Mucosa of stomach (tissue), 1 donor: Measurements from ENCODE around the gene PAPOLG.
"Not testable (repeated sequence)": the region's sequence is repeated elsewhere in the genome, so short reads cannot be mapped to it uniquely, and the experiment has no call there.

ENCODE experiments used
- H3K27me3 ChIP-seq: one replicate; pipeline ENCODE4 v1.7.0; 2013; ENCODE audit warnings: mild to moderate bottlenecking, low read length; ENCODE audit not compliant: control insufficient read depth, insufficient read depth
- H3K36me3 ChIP-seq: one replicate; pipeline ENCODE4 v1.7.0; 2013; ENCODE audit warnings: low read length; ENCODE audit not compliant: control insufficient read depth, insufficient read depth
- H3K4me1 ChIP-seq: one replicate; pipeline ENCODE4 v1.7.0; 2013; ENCODE audit warnings: mild to moderate bottlenecking, low read length; ENCODE audit not compliant: control insufficient read depth, insufficient read depth
- H3K4me3 ChIP-seq: one replicate; pipeline ENCODE4 v1.7.0; 2013; ENCODE audit warnings: low read length
- H3K9ac ChIP-seq: one replicate; pipeline ENCODE4 v1.7.0; 2013; ENCODE audit warnings: mild to moderate bottlenecking, low read length, moderate library complexity
- H3K9me3 ChIP-seq: one replicate; pipeline ENCODE4 v1.7.0; 2013; ENCODE audit warnings: mild to moderate bottlenecking, low read length, moderate library complexity; ENCODE audit not compliant: control insufficient read depth
- donor health status: Pancreatic carcinoma.

Gene PAPOLG

GRCh38 chr2:60779426-60779825, 23.4 kb downstream of the PAPOLG start:
- H3K4me1 ChIP-seq: no peaks in the 10 kb centered on the region
- H3K9ac ChIP-seq: no peak overlapping the region
- no peak overlapping the region for H3K4me3 ChIP-seq
- H3K36me3 ChIP-seq: no peaks in the 10 kb centered on the region
- H3K27me3 ChIP-seq: no peaks in the 10 kb centered on the region
- no peaks in the 10 kb centered on the region for H3K9me3 ChIP-seq

DNA sequence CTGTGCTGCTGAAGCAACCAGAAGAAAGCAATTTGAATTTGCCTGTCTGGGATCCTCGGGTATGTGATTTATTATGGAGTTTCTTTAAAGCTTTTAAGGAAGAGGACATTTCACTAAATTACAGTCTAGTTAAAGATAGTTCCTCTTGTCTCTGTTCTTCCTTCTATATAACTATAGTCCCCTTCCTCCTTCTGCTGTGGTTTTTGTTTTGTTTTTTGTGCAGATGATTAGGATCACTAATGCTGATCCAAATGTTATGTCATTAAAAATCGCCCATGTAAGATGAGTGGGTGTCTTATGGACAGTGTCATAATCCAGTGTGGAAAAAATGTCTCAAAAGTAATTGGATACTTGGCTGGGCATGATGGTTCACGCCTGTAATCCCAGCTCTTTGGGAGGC, 24.7 kb downstream of the PAPOLG start:
- Histone ChIP-seq H3K4me1 (no peaks in the 10 kb centered on the region), H3K36me3 (no peaks in the 10 kb centered on the region), H3K27me3 (no peaks in the 10 kb centered on the region), H3K4me3 (no peak overlapping the region), H3K9me3 (no peaks in the 10 kb centered on the region), H3K9ac (no peak overlapping the region)

DNA sequence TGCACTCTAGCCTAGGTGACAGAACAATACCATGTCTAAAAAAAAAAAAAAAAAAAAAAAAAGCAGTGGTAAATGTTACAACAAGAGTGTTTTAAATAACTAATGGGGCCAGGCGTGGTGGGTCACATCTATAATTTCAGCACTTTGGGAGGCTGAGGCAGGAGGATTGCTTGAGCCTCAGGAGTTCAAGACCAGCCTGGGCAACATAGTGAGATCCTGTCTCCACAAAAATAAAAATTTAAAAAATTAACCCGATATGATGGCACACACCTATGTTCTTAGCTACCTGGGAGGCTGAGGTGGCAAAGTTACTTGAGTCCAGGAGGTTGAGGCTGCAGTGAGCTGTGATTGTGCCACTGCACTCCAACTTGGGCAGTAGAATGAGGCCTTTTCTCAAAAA, 37.1 kb downstream of the PAPOLG start:
- no peaks in the 10 kb centered on the region for H3K27me3 ChIP-seq
- no peaks in the 10 kb centered on the region for H3K4me1 ChIP-seq
- H3K9ac ChIP-seq: no peak overlapping the region
- no peak overlapping the region for H3K4me3 ChIP-seq
- peaks cover 9% of the 10 kb centered on the region for H3K36me3 ChIP-seq
- H3K9me3 ChIP-seq: no peaks in the 10 kb centered on the region

- no peaks in the 10 kb centered on the region for H3K9me3 ChIP-seq
- H3K4me3 ChIP-seq: no peak overlapping the region
- H3K27me3 ChIP-seq: no peaks in the 10 kb centered on the region
- H3K9ac ChIP-seq: no peak overlapping the region
- H3K36me3 ChIP-seq: peaks cover 9% of the 10 kb centered on the region
- H3K4me1 ChIP-seq: no peaks in the 10 kb centered on the region
These were observed 38.3 kb downstream of the PAPOLG start for GRCh38 chr2:60794271-60794863.

- no peak overlapping the region for H3K4me3 ChIP-seq
- no peaks in the 10 kb centered on the region for H3K9me3 ChIP-seq
- H3K27me3 ChIP-seq: no peaks in the 10 kb centered on the region
- peaks cover 9% of the 10 kb centered on the region for H3K36me3 ChIP-seq
- no peaks in the 10 kb centered on the region for H3K4me1 ChIP-seq
- no peak overlapping the region for H3K9ac ChIP-seq
These were observed 40.8 kb downstream of the PAPOLG start for GRCh38 chr2:60796573-60797509.

GRCh38 chr2:60804473-60804872, 48.4 kb downstream of the PAPOLG start:
- H3K27me3 ChIP-seq: no peaks in the 10 kb centered on the region
- H3K9me3 ChIP-seq: no peaks in the 10 kb centered on the region
- no peaks in the 10 kb centered on the region for H3K36me3 ChIP-seq
- H3K9ac ChIP-seq: no peak overlapping the region
- H3K4me1 ChIP-seq: peaks cover 9% of the 10 kb centered on the region
- H3K4me3 ChIP-seq: no peak overlapping the region

- no peaks in the 10 kb centered on the region for H3K36me3 ChIP-seq
- H3K4me3 ChIP-seq: no peak overlapping the region
- H3K9ac ChIP-seq: no peak overlapping the region
- no peaks in the 10 kb centered on the region for H3K9me3 ChIP-seq
- H3K4me1 ChIP-seq: peaks cover 9% of the 10 kb centered on the region
- H3K27me3 ChIP-seq: no peaks in the 10 kb centered on the region
These were observed 50.5 kb downstream of the PAPOLG start for GRCh38 chr2:60806595-60806987.

DNA sequence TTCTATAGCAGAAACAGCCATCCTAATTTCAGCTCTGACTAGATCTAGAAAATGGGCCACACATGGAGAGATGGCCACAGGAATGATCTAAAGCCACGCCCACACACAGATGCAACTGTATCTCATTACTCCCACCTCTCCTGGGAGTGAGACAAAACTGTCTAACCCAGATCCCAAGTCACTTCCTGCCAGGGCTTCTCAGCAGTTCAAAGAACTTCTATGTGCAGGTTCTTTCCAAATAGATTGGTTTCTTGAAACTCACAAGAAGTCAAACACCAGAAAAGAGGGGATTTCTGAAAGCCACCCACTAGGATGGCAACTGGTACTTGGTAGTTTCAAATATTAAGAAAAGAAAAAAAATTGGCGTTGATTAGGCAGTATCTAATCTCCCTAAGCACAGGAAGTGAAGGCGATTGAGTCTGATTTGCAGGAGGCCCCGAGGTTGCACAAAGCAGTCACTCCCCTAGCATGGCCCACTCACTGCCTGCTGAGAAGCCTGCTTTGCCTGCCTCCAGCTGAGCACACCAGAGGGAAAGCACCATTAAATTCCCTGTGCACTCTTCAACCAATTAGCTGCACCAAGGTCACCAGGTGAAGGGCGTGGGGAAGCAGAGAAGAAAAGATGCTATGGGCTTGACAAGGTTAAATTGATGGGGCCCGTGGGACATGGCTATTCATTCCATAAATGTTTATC, 51.1 kb downstream of the PAPOLG start:
- H3K36me3 ChIP-seq: no peaks in the 10 kb centered on the region
- no peaks in the 10 kb centered on the region for H3K9me3 ChIP-seq
- no peak overlapping the region for H3K4me3 ChIP-seq
- peaks cover 9% of the 10 kb centered on the region for H3K4me1 ChIP-seq
- H3K27me3 ChIP-seq: no peaks in the 10 kb centered on the region
- H3K9ac ChIP-seq: no peak overlapping the region

- Histone ChIP-seq H3K4me3 (no peak overlapping the region), H3K36me3 (no peaks in the 10 kb centered on the region), H3K27me3 (no peaks in the 10 kb centered on the region), H3K4me1 (peaks cover 9% of the 10 kb centered on the region), H3K9me3 (no peaks in the 10 kb centered on the region), H3K9ac (no peak overlapping the region)
These were observed 52.3 kb downstream of the PAPOLG start for GRCh38 chr2:60808330-60808801.

- H3K27me3 ChIP-seq: no peaks in the 10 kb centered on the region
- H3K4me3 ChIP-seq: no peak overlapping the region
- H3K9me3 ChIP-seq: no peaks in the 10 kb centered on the region
- H3K36me3 ChIP-seq: no peaks in the 10 kb centered on the region
- no peak overlapping the region for H3K9ac ChIP-seq
- H3K4me1 ChIP-seq: peaks cover 9% of the 10 kb centered on the region
These were observed 55.7 kb downstream of the PAPOLG start for GRCh38 chr2:60811491-60812375.

- H3K36me3 ChIP-seq, H3K27me3 ChIP-seq, H3K4me3 ChIP-seq, H3K4me1 ChIP-seq, H3K9ac ChIP-seq, H3K9me3 ChIP-seq: not testable (repeated sequence)
These were observed 61.1 kb downstream of the PAPOLG start for GRCh38 chr2:60817191-60817590.
